Amniotic epithelial cell (primary cell): Measurements from ENCODE around the gene UVRAG.
A peak's percentile ranks its signal among the peaks of the same experiment; 100 is the strongest.

Source experiments
- DNase-seq: peaks from one replicate; pipeline ENCODE4 v3.0.0-alpha.2; 2010; ENCODE audit warnings: low read depth

The UVRAG gene

DNA sequence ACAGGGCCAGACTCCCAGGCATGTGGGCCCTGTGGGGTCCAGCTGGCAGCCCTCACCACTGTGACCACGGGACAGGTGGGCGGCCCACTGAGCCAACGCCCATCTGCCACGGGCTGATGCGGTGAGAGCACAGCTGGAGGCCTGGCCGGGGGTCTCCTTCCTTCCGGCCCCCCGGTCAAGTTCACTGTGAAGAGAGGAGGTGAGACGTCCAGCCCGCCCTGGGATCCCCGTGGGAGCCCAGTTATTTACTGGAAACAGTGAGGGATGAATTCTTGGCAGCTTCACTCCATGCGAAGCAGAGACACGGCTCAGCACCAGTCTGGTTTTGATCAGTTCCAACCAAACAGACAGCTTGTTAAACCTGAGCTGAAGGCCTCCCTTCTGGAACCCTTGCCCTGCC lies 352.6 kb downstream of the UVRAG start:
- no peak for DNase-seq

DNA sequence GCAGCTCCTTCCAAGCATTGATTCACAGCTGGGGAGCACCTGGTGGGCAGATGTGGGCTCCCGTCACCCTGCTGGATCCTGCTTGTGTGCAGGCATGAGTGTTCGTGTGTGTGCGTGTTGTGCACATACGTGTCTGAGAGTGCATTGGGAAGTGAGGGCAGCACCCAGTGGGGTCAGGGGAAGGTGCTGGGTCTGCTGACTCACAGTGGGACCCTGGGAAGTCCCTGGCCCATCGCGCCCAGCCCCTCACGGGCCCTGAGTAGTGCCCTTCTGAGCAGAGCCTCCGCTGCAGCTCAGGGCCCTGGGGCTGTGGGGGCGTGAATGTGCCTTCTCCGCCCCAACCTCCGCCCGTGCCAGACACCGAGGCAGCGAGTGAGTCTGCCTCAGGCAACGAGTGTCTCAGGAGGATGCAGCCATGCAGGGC lies 354.5 kb downstream of the UVRAG start:
- no peak for DNase-seq

DNA sequence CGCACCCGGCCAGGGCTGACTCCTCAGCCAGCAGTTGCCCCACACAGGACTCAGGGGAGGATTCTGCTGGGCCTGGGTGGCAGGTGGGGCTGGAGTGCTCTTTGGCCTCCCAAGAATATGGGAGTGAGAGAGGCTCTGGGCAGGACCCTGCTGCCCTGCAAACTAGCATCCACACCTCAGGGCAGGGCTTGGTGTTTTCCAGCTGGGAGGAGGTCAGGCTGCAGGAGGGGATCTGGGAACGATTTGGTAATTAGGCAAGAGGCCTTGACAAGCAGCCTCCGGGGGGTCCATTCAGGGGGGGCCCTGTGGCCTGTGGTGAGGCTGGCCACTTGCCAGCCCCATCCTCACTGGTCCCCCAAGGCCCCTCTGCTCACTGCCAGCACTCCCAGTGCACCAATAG lies 355.5 kb downstream of the UVRAG start:
- DNase-seq: no peak

DNA sequence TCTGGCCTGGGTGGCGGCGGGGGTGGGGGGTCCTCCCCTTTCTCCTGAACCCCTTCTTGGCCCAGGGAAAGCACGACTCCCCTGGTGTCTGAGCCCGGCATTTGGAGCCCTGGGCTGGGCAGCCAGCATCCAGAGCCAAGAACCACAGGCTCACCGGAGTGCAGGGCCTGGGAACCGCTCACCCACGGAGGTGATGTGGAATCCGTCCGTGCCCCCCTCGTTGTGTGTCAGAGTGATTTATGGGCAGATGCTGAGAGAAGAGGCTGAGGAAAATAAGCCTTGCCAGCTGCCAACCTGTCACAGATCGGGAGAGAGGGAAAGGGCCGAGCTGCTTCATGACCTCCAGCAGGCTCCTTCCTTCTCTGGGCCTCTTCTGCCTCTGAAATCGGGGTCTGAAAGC lies 357.6 kb downstream of the UVRAG start:
- no peak for DNase-seq

GRCh38 chr11:76173663-76174062 lies 358.7 kb downstream of the UVRAG start:
- DNase-seq: no peak

DNA sequence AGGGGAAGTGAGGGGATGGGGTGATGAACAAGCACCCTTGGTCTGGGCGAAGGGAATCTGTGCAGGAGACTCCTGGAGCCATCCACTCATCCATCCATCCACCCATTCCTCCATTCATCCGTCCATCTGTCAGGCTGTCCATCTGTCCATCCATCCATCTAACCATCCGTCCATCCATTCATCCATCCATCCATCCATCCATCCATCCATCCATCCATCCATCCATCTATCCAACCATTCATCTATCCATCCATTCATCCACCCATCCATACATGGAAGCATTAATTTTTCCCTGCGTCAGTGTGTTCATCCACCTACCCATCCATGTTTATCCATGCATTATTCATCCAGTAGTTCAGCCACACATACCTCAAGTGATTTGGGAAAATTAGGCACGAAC lies 359.3 kb downstream of the UVRAG start:
- no peak for DNase-seq

DNA sequence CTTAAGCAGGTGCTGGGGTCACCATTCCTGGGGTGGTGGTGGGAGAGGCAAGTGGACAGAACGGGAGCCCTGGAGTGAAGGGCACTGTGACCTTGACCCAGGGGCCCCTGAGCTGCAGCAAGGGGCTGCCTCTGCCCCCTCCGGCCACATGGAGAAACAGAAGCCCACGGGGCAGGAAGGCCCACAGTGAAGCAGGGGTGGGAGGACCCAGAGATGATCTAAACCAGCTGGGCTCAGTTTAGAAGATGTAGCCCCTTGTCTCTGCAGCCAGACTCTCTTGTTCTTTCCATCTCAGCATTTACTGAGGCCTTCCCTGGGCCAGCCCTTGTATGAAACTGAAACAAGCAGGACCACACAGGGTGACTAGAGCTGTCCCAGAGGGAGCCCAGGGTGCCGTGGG lies 360.8 kb downstream of the UVRAG start:
- no peak for DNase-seq

- DNase-seq: no peak
Observed at GRCh38 chr11:76176463-76176862, 361.5 kb downstream of the UVRAG start.

GRCh38 chr11:76177250-76177686 lies 362.3 kb downstream of the UVRAG start:
- DNase-seq: no peak

GRCh38 chr11:76179147-76179546 lies 364.1 kb downstream of the UVRAG start:
- DNase-seq: no peak

DNA sequence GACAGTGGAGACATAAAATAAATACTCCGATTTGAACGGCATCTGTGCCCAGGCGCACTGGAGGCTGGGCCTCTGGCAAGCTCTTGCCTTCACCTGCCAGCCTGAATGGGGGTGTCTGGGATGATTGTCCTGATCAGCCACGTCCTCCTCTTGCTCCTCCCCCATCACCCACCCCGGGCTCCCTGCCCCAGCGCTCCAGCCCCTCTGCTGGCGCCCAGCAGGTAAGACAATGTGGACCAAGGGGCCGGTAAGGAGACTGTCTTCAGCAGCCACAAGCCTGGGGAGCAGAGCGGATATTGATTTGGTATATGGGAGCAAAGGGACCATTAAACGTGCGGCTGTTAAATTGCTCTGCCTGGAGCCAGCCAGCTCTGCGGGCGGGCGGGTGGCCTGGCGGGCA lies 366.4 kb downstream of the UVRAG start:
- no peak for DNase-seq

GRCh38 chr11:76184551-76184993 lies 369.6 kb downstream of the UVRAG start:
- DNase-seq: peak; percentile 23

- DNase-seq: no peak
Observed at GRCh38 chr11:76185511-76185910, 370.5 kb downstream of the UVRAG start.

GRCh38 chr11:76185931-76186401 lies 371.0 kb downstream of the UVRAG start:
- no peak for DNase-seq

GRCh38 chr11:76186776-76187279 lies 371.8 kb downstream of the UVRAG start:
- no peak for DNase-seq

DNA sequence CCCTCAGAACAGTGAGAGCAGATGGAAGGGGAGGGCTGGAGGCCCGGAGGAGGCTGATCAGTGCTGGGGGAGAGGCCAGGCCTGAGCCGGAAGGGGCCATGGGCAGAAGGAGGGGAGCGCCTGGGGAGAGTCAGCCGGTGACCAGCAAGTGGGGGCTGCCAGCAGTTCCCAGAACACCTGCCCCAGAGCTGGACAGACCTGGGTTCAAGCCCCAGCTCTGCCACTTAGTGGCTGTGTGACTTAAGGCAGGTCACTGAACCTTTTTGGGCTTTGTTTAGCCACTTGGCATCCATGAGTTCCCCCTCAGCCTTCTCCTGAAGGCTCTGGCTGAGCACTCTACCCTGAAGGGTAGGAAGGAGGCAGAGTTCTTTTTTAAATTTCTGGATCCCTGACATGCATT lies 373.9 kb downstream of the UVRAG start:
- no peak for DNase-seq

DNA sequence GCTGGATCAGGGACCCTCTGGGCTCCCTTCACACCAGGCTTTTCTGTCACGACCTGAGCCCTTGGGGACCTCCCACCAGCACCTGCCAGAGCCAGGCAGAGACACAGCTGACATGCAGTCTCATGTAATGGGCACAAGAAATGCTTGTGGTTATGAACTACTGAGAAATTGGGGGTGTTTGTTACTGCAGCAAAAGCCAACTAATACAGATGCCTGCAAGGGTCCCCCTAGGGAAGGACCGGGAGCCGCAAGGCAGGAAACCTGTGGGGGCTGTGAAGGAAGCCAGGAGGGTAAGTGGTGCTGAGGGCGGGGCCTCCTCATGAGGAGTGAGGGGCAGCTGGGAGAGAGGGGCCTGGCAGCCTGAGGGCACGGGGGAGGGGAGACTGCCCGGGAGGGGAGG lies 374.7 kb downstream of the UVRAG start:
- no peak for DNase-seq

GRCh38 chr11:76190376-76190775 lies 375.4 kb downstream of the UVRAG start:
- DNase-seq: peak; percentile 41
